ENCODE measurements around the gene ASCC1.
"Not testable (repeated sequence)": the region's sequence is repeated elsewhere in the genome, so short reads cannot be mapped to it uniquely, and the experiment has no call there.

The ASCC1 gene

GRCh38 chr10:72235544-72236279 is 19.6 kb upstream of the ASCC1 start:
- peaks cover 34% of the 10 kb centered on the region for H3K36me3 Mint-ChIP-seq
- H3K27me3 Mint-ChIP-seq, result no peaks in the 10 kb centered on the region
- ATAC-seq, result no peak
- H3K4me1 Mint-ChIP-seq, result peaks cover 28% of the 10 kb centered on the region
- H3K27ac Mint-ChIP-seq, result no peak overlapping the region
- no peaks in the 10 kb centered on the region for H3K9me3 Mint-ChIP-seq
- no peak overlapping the region for H3K4me3 Mint-ChIP-seq

- Mint-ChIP-seq H3K27me3 (no peaks in the 10 kb centered on the region), H3K9me3 (no peaks in the 10 kb centered on the region), H3K4me3 (no peak overlapping the region), H3K4me1 (peaks cover 28% of the 10 kb centered on the region), H3K27ac (no peak overlapping the region), H3K36me3 (peaks cover 39% of the 10 kb centered on the region)
- no peak for ATAC-seq
Observed at GRCh38 chr10:72234560-72235095, 18.6 kb upstream of the ASCC1 start.

- H3K4me1 Mint-ChIP-seq, result peaks cover 28% of the 10 kb centered on the region
- peaks cover 42% of the 10 kb centered on the region for H3K36me3 Mint-ChIP-seq
- no peak for ATAC-seq
- H3K27ac Mint-ChIP-seq, result no peak overlapping the region
- H3K9me3 Mint-ChIP-seq, result no peaks in the 10 kb centered on the region
- no peaks in the 10 kb centered on the region for H3K27me3 Mint-ChIP-seq
- H3K4me3 Mint-ChIP-seq, result no peak overlapping the region
Observed at GRCh38 chr10:72233621-72234020, 17.5 kb upstream of the ASCC1 start.

- Mint-ChIP-seq H3K36me3 (peaks cover 35% of the 10 kb centered on the region), H3K27ac (peak overlapping the region; percentile 27), H3K4me3 (no peak overlapping the region), H3K27me3 (no peaks in the 10 kb centered on the region), H3K4me1 (peaks cover 34% of the 10 kb centered on the region), H3K9me3 (no peaks in the 10 kb centered on the region)
- ATAC-seq, result no peak
Observed at GRCh38 chr10:72229261-72230251, 13.5 kb upstream of the ASCC1 start.

- peaks cover 41% of the 10 kb centered on the region for H3K4me1 Mint-ChIP-seq
- no peak for ATAC-seq
- no peaks in the 10 kb centered on the region for H3K27me3 Mint-ChIP-seq
- no peaks in the 10 kb centered on the region for H3K9me3 Mint-ChIP-seq
- peaks cover 32% of the 10 kb centered on the region for H3K36me3 Mint-ChIP-seq
- no peak overlapping the region for H3K27ac Mint-ChIP-seq
- no peak overlapping the region for H3K4me3 Mint-ChIP-seq
Observed at GRCh38 chr10:72228318-72228751, 12.3 kb upstream of the ASCC1 start.

- Mint-ChIP-seq H3K27me3 (no peaks in the 10 kb centered on the region), H3K36me3 (peaks cover 27% of the 10 kb centered on the region), H3K9me3 (no peaks in the 10 kb centered on the region), H3K27ac (no peak overlapping the region), H3K4me3 (no peak overlapping the region), H3K4me1 (peaks cover 46% of the 10 kb centered on the region)
- no peak for ATAC-seq
Observed at GRCh38 chr10:72227826-72228225, 11.8 kb upstream of the ASCC1 start.

GRCh38 chr10:72226418-72227027 is 10.4 kb upstream of the ASCC1 start:
- Mint-ChIP-seq H3K4me1 (peaks cover 50% of the 10 kb centered on the region), H3K27me3 (no peaks in the 10 kb centered on the region), H3K9me3 (no peaks in the 10 kb centered on the region), H3K4me3 (no peak overlapping the region), H3K36me3 (peaks cover 26% of the 10 kb centered on the region), H3K27ac (no peak overlapping the region)
- no peak for ATAC-seq

GRCh38 chr10:72224191-72224590 is 8.1 kb upstream of the ASCC1 start:
- Mint-ChIP-seq H3K36me3 (peaks cover 15% of the 10 kb centered on the region), H3K27ac (peak overlapping the region; percentile 67), H3K4me1 (peaks cover 55% of the 10 kb centered on the region)
- not testable (repeated sequence) for H3K9me3 Mint-ChIP-seq, ATAC-seq, H3K4me3 Mint-ChIP-seq, H3K27me3 Mint-ChIP-seq

GRCh38 chr10:72223743-72224101 is 7.6 kb upstream of the ASCC1 start:
- ATAC-seq, result no peak
- Mint-ChIP-seq H3K4me1 (peaks cover 55% of the 10 kb centered on the region), H3K9me3 (no peaks in the 10 kb centered on the region), H3K27ac (peak overlapping the region; percentile 67), H3K36me3 (peaks cover 17% of the 10 kb centered on the region), H3K27me3 (no peaks in the 10 kb centered on the region), H3K4me3 (peak overlapping the region; percentile 41)

GRCh38 chr10:72221278-72221677 is 5.2 kb upstream of the ASCC1 start:
- H3K4me3 Mint-ChIP-seq, result no peak overlapping the region
- no peaks in the 10 kb centered on the region for H3K27me3 Mint-ChIP-seq
- H3K27ac Mint-ChIP-seq, result no peak overlapping the region
- peaks cover 59% of the 10 kb centered on the region for H3K4me1 Mint-ChIP-seq
- no peak for ATAC-seq
- peaks cover 13% of the 10 kb centered on the region for H3K36me3 Mint-ChIP-seq
- H3K9me3 Mint-ChIP-seq, result no peaks in the 10 kb centered on the region

- Mint-ChIP-seq H3K27ac (peak overlapping the region; percentile 96), H3K27me3 (no peaks in the 10 kb centered on the region), H3K4me1 (peaks cover 57% of the 10 kb centered on the region), H3K36me3 (peaks cover 12% of the 10 kb centered on the region), H3K9me3 (no peaks in the 10 kb centered on the region), H3K4me3 (no peak overlapping the region)
- no peak for ATAC-seq
Observed at GRCh38 chr10:72220637-72221036, 4.6 kb upstream of the ASCC1 start.

GRCh38 chr10:72219235-72219814 is 3.2 kb upstream of the ASCC1 start:
- no peaks in the 10 kb centered on the region for H3K9me3 Mint-ChIP-seq
- H3K4me3 Mint-ChIP-seq, result peak overlapping the region; percentile 76
- H3K27me3 Mint-ChIP-seq, result no peaks in the 10 kb centered on the region
- peaks cover 57% of the 10 kb centered on the region for H3K4me1 Mint-ChIP-seq
- H3K36me3 Mint-ChIP-seq, result peaks cover 12% of the 10 kb centered on the region
- no peak for ATAC-seq
- peak overlapping the region; percentile 96 for H3K27ac Mint-ChIP-seq

- Mint-ChIP-seq H3K36me3 (peaks cover 12% of the 10 kb centered on the region), H3K9me3 (no peaks in the 10 kb centered on the region), H3K4me1 (peaks cover 53% of the 10 kb centered on the region), H3K27me3 (no peaks in the 10 kb centered on the region), H3K27ac (peak overlapping the region; percentile 96), H3K4me3 (peak overlapping the region; percentile 76)
- ATAC-seq, result no peak
Observed at GRCh38 chr10:72218726-72219125, 2.6 kb upstream of the ASCC1 start.

- Mint-ChIP-seq H3K4me3 (peak overlapping the region; percentile 76), H3K27me3 (no peaks in the 10 kb centered on the region), H3K9me3 (no peaks in the 10 kb centered on the region), H3K27ac (peak overlapping the region; percentile 96), H3K36me3 (peaks cover 12% of the 10 kb centered on the region), H3K4me1 (peaks cover 52% of the 10 kb centered on the region)
- peak; percentile 77 for ATAC-seq
Observed at GRCh38 chr10:72218325-72218724, 2.2 kb upstream of the ASCC1 start.

GRCh38 chr10:72211832-72212231 is 4.2 kb downstream of the ASCC1 start:
- not testable (repeated sequence) for H3K9me3 Mint-ChIP-seq, ATAC-seq, H3K4me1 Mint-ChIP-seq, H3K4me3 Mint-ChIP-seq, H3K27ac Mint-ChIP-seq, H3K27me3 Mint-ChIP-seq
- H3K36me3 Mint-ChIP-seq, result peaks cover 36% of the 10 kb centered on the region

Measured in stimulated activated memory B cell treated with anti-CD40 and anti-IgM and Interleukin-4, amounts not matched to agents 10 μg/mL and 1 μg/mL and 100 μg/mL, for 72 hours (primary cell).